ENCODE measurements around the gene CPN2.

Gene CPN2, protein sequence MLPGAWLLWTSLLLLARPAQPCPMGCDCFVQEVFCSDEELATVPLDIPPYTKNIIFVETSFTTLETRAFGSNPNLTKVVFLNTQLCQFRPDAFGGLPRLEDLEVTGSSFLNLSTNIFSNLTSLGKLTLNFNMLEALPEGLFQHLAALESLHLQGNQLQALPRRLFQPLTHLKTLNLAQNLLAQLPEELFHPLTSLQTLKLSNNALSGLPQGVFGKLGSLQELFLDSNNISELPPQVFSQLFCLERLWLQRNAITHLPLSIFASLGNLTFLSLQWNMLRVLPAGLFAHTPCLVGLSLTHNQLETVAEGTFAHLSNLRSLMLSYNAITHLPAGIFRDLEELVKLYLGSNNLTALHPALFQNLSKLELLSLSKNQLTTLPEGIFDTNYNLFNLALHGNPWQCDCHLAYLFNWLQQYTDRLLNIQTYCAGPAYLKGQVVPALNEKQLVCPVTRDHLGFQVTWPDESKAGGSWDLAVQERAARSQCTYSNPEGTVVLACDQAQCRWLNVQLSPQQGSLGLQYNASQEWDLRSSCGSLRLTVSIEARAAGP
- total RNA-seq: 0 reads per million in 2 donors

DNA sequence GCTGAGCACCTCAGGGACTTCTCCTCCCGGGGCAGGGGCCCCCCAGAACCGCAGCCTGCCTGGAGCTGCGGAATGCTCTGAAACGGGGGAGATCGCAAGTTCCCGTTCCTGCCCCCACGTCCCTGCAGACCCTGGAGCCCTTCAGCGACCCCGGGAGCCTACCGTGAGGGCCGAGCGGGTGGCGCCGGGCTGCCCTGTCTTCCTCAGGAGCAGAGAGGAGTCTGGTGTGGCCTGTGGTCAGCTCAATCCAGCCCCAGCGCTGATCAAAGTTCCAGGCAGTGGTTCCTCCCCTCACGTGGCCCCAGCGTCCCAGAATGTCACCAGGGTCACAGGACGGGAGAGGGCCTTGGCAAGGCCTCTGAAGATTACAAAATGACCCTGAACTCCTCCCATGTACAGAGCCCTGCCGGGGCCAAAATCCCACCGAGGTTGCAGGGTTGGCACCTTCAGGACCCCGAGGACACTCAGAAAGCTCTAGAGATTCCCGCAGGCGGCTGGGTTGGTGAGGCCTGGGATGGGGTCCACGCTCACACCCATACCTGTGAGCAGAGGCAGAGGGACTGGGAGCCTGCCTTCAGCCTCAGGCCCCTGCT, at the start of gene CPN2:
CPN2 (minus strand) TSS at position 249 of the 593 bp plus-strand sequence. CDS start 8,626 bp downstream, outside the sequence.
- DNase-seq: no peak

DNA sequence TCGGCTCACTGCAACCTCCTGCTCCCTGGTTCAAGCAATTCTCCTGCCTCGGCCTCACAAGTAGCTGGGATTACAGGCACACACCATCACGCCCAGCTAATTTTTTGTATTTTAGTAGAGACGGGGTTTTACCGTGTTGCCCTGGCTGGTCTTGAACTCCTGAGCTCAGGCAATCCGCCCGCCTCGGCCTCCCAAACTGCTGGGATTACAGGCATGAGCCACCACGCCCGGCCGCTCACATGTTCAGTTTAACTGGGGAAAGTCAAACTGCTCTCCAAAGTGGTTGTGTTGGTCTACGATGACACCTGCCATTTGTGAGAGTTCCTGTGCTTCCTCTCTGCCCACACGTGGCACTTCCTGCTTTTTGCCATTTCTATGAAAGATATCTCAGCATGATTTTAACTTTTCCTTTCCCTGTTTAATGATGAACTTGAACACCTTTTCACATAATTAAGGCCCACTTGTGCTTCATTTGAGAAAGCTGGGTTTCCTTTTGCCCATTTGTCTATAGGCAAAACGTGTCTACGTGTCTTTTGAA, 48.8 kb upstream of the CPN2 start:
- no peak for DNase-seq

DNA sequence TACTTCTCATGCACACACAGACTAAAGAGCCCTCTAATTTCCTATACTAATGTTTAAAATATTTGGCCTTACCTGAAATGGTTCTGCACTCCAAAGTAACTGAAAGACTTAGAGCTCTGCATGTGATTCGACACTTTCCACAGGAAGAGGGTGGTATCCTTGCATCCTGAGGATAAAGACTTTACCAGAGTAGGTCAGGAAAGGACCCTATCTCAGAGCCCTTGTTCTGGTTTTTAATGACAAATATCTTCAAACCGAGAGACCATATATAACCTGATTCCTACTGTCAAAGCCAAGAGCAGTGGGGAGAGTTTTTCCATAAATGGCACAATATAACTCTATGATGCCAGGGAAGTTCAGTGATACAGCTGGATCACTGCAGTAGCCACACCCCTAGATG, 48.0 kb upstream of the CPN2 start, which contains the start of gene GP5:
GP5 (minus strand) TSS at position 101 of the 400 bp plus-strand sequence. CDS start 984 bp downstream, outside the sequence.
- DNase-seq: no peak

DNA sequence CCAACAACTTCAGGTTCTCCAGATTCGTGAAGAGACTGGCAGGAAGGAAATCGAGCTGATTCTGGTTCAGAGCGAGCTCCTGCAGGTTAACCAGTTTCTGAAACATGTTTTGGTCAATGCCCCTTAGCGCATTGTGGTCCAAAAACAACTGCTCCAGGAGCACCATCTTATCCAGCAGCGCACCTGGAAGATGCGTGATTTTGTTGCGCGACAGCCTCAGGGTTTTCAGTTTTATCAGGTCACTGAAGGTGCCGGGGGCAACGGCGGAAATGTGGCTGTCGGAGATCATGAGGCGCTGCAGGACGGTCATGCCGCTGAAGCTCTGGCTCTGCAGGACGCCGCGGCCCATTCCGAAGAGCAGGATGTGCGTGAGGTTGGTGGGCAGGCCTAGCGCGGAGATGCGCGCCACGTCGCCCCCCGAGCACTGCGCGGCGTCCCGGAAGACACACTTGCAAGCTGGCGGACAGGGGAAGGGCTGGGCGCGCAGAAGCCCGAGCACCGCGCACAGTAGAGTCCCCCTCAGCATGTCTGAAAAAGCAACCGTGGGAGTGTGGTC, 46.7 kb upstream of the CPN2 start:
- DNase-seq: no peak

DNA sequence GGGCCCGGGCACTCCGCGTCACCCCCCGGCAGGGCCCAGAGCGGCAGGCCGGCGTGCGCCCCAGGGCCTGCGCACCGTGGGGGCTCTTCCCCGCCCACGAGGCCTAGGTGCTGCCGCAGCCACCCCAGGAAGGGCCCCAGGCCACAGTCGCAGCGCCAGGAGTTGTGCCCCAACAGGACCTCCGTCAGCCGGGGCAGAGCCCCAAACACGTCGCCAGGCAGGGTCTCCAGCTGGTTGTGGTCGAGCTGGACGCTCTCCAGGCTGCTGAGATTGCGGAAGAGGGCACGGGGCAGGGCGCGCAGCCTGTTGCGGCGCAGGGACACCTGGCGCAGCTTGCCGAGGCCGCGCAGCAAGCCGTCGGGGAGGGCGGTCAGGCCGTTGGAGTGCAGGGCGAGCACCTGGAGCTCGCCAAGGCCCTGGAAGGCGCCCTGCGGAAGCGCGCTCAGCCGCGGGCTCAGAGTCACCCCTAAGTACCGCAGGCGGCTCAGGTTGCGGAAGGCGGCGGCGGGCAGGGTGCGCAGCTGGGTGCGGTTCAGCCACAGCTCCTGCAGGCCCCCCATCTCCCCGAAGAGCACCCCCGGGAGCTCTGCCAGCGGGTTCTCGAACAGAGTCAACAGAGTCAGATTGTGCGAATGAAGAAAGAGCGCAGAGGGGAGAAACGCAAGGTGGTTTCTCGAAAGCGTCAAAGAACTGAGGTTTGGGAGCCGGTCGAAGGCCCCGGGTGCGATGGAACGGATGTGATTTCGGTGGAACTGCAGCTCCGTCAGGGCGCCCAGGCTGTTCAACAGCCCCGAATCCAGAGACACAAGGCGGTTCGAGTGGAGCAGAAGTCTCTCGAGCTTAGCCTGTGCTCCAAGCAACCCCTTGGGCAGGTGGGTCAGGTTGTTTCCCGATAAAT, 46.0 kb upstream of the CPN2 start:
- no peak for DNase-seq

DNA sequence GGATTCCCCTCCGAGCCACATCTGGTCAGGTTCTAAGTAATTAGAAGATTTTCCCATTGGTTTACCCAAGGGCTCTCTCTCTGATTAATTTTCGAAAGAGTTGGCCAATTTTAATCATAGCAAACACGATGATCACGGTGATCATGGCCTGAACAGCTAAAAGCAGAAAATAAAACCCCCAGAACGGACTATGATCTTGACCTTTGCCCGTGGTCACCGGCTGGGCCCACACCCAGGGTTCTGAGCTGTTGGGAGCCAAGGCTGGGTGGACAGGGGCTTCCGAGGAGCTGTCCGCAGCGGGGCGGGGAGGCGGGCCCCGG, 45.4 kb upstream of the CPN2 start:
- DNase-seq: no peak

DNA sequence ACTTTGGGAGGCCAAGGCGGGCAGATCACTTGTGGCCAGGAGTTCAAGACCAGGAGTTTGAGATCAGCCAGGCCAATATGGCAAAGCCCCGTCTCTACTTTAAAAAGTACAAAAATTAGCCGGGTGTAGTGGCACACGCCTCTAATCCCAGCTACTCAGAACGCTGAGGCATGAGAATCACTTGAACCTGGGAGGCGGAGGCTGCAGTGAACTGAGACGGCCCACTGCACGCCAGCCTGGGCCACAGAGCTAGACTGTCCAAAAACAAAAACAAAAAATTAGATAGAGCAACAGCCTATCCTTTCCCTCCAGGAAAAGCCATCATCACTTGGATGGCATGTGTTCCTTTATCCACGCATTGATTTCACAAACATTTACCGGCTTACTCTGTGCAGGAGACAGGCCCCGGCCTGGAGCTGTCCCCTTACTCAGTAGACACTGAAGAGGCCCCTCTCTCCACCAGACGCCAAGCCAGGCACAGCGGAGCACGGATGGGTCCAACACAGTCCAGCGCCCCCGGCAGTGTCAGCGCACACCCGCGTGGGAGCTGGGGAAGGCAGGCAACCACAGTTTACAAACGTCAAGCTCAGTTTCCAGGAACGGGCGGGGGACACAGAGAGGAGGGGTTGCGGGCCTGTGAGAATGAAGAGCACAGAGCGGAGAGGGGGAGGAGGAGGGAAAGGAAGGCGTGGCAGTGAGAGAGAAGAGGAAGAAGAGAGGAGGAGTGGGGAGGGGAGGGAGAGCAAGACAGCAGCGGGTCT, 44.8 kb upstream of the CPN2 start:
- no peak for DNase-seq

DNA sequence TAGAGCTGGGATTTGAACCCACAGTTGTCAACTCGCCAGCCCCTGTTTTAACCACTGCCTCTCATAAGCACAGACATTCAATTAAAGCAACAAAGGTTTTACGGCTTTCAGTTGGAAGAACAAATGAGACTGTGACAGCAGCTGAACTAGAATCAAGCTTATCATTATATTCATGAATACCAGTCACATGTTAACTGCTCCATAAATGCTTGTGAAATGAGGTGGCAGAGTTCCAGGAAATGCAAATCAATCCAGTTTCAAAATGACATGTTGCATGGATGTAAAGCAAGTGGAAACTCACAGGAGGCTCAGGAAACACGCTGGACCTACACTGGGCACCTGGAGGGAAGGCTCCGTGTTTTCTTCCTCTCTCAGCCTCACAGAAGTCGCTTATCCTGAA, 44.1 kb upstream of the CPN2 start:
- no peak for DNase-seq

DNA sequence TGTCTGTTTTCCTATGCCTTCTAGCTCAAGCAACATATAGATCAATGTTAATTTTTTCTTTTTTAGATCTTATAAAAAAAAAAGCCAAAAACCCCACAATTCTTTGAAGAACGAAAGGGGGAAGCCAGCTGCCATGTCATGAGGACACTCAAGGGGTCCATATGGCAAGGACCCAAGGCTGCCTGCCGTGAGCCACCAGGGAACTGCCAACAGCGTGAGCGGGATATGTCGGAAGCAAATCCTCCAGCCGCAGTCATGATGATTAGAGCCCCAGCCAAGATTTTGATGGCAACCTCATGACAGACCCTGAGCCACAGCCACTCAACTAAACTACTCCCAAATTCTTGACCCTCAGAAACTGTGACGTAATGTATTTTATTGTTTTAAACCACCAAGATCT, 41.4 kb upstream of the CPN2 start:
- DNase-seq: no peak

DNA sequence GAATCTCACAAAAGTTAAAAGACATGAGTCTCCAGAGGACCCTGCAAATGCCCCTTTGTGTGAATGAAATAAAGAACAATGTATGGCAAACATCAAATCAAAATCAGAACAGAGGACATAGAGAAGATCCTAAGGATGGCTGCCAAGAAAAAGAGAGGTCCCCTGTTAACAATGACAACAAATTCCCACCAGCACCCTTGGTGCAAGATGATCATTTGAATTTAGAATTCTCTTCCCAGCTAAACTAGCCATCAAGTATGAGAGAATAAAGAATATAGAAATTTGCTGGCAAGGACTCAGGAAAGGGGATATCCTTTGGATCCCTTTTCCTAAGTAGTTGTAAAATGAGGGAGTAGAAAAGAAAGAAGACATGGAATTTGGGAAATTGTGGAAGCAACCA, 39.7 kb upstream of the CPN2 start:
- DNase-seq: no peak

DNA sequence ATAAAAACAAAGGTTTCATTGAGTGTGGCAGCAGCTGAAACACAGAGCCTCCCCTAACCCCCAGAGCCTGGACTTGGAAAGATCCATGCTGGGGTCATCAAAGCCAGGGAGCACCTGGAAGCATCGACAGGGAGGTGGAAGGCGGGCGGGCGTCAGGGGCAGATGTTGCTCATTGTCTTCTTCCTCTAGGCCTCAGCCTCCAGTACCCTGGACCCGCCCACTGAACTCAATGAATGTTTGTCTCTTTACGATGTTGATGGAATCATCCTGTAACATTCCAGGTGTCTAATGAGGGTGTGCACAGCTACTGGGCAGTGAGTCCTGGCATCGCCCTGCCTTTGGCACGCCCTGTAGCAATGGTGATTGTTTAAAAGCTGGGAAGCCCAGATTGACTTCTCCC, 38.1 kb upstream of the CPN2 start:
- no peak for DNase-seq

DNA sequence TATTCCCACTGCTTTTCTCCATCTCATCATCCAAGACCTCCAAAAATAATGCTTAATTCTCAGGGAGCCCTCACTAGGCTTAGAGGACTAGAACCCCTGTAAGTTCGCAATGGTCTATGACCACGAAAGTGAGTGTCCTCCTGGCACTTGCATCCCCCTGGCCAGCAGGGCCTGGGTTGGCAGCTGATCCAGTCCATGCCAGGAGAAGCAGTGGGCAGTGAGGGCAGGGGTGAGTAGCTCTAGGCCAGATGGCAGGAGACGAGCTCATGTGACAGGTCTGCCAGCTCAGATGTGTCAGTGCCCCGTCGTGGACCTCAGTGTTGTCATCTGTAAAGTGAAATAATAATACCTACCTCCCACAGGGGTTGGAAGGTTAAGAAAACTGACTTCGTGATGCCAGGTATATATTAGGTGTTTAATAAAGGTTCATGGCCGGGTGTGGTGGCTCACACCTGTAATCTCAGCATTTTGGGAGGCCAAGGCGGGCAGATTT, 36.8 kb upstream of the CPN2 start:
- DNase-seq: no peak

DNA sequence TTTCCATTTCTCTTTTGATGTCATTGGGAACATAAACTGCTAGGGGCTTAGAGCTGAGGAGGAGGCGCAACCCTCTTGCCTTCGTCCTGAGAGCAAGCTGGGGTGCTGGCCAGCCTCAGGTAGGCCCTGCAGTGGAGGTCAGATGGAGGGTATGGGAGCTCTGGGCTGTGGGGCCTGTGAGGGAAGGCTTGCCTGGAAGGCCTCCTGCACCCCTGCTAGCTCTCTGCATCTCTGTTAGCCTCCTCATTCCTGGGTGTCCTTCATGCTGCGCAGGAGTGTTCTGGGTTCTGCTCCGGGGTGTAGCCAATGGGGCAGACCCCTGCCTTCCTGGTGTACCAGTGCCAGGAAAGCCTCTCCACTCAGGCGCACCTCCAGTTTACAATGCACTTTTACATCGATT, 36.1 kb upstream of the CPN2 start:
- no peak for DNase-seq

DNA sequence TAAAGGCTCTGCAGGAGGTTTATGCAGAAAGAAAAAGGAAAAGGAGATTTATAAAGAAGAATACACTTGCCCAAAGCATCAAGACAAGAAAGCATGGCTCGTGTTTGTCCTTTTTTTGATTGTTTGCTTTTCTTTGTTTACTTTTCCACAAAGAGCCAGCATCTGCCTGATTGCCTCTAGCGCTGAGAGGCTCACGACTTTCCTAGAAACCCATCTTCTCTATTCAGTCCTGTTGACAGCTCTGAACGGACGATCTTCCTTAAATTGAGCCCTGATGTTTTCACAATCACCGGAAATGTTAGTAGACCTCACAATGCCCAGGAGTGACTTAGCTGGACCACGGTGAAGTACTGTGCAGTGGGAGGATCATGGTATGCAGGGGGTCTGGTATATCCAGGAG, 35.5 kb upstream of the CPN2 start:
- DNase-seq: no peak

DNA sequence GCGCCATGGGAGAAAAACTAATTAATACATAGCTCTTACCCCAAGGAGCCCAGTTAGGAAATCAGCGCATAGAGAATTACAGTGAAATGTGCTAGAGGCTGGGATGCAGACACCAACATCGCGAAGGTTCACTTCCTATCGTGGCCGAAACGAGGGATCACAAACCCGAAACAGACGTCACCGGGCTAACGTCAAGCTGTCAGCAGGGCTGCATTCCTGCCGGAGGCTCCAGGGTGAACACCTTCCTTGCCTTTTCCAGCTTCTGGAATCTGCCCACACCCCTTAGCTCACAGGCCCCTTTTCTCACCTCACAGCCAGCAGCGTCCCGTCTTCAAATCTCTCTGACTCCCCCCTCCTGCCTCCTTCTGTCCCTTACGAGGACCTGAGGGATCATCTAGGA, 34.9 kb upstream of the CPN2 start:
- no peak for DNase-seq

DNA sequence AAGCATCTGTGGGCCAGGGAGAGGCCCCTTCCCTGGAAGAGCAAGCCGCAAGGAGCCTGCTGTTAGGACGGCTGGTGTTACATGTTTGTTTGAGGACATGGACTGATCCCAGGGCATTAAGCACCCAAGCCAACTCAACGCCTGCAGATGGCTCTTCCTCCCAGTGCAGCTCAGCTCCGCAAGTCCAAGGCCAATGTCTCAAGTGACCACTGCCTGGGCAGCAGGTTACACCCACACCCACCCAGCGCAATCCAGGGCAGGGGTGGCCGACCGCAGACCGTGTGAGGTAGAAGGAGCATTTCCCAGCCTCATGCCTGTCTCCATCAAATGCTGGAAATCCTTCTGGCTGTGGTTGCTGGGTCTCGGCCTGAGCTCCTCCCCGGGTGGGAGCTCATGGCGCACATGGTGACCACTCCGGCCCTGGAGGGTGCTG, 33.5 kb upstream of the CPN2 start:
- no peak for DNase-seq

DNA sequence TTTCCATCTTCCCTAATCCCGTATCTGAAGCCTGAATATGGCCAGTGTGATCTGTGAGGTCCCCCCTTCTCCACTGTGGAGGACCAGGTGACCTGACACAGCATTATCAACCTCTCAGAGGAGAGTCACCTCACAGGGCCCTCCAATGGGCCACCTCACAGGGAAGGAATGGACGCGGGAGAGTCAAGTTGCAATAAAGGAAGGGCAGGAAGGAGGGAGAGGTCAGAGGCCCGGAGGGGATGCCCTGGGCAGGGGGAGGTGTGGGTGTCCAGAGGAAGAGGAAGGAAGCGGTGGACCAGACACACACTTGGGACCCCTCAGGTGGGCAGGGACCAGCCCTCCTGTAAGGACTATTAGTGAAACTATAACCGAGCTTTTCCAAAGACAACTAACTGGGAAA, 33.0 kb upstream of the CPN2 start:
- DNase-seq: no peak

DNA sequence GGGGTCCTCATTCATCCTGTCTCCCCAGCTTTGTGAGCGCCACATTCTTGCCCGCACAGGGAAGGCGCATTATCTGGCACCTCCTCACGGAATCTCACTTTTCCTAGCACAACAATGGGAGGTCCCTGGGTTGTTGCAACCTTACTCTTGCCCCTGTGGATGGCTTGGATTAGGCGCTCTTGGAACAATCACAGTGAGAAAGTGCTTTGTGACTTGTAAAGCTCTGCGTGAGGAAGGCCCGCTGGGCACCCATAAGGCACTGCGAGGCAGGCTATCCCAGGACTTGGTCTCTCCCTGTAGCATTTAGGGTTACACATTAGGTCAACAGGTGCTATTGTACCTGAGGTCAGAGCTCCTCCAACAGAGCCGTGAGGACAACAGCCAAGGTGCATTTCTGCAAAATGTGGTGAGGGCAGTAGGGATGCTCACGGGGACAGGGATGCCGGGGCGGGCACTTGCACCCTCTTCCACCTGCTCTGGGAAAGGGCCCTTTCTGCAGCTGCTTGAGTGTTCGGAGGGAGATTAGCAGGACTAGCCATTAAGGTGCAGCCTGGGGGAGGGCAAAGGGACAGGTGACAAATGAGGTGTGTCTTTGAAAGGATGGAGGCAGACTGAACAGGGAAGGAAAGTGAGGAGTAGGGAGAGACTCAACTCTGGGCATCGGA, 32.3 kb upstream of the CPN2 start:
- no peak for DNase-seq

DNA sequence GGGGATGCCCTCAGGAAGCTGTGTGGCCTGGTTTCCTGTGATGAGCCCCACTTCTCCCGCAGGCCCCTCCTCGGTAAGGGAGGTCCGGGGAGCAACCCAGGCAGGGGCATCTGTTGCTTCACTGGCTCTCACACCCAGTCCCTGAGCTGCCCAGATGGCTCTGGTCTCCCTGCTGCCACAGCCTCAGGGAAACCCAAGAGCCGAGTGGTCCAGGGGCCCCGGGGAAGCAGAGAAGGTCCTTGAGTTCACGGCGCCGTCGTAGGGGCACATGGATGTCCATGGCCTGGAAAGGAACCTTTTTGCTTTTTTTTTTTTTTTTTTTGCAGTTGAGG, 31.7 kb upstream of the CPN2 start:
- DNase-seq: no peak

DNA sequence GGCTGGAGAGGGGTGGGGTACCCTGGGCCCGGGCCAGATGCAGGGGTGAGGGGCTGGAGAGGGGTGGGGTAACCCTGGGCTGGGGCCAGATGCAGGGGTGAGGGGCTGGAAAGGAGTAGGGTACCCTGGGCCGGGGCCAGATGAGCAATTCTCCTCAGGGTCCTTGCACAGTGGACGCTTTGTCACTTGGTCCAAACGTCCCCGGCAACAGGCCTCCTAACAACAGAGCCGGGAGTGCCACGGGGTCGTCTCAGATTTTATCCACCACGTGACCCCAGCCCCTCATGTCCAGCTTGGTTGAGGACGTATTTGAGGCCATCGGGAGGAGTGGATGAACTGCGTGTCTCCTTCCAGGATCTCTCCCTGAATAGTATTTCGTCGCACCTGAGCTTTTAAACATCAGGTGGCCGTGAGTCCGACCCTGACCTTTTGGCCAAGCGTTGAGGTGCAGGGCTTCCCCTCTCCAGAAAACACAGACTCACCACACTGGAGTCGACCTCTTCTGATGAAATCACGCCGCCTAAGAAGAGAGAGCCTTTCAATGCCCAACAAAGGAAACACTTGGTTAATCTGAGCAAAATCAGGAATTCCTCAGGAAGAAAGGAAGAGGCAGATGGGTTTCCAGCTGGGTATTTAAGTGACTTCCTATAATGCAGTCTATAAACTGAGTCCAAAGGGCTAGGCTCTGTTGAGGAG, 31.2 kb upstream of the CPN2 start:
- no peak for DNase-seq

DNA sequence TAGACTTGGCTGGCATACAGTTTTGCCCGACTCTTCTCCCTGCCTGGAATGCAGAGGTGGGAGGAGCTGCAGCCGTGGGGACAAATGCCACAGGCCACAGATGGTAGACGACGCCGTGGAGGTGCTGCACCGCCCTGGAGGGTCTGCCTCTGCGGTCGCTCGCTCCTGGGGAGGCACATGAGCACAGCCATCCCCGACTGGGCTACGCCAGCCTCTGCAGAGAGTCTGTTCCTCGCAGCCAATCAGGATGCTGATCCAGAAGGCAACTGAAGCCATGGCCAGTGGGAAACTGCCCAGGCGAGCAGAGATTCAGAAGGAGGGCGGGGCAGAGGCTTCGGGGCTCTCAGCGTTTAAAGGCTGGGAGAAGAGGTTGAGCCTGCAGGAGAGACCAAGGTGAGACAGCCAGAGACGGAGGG, 30.3 kb upstream of the CPN2 start:
- DNase-seq: no peak
